SK-N-SH (cell line): ENCODE results near the gene MCCD1. TPM values are rescaled to one million over a fixed set of nuclear protein-coding genes. Genes with fewer than 3 reads are reported as not detected.
"Not testable (repeated sequence)": the region's sequence is repeated elsewhere in the genome, so short reads cannot be mapped to it uniquely, and the experiment has no call there.

Experiments
- CTCF ChIA-PET: fragments of 300-600, 350-600 bp; formaldehyde crosslinking; extraction: SDS; loops from one replicate; lab custom pipeline; 2021; lab: Yijun Ruan, JAX
- POLR2A ChIA-PET: fragments of 350-600 bp; sonication (Branson Sonifier 250); formaldehyde crosslinking; extraction: SDS; loops from one replicate; lab custom pipeline; 2020; ENCODE audit warnings: antibody characterized with exemption, inconsistent platforms; lab: Yijun Ruan, JAX
- DNase-seq: peaks from one replicate; pipeline ENCODE4 v3.0.0; 2012
- H2AFZ ChIP-seq: fragments of 200-600 bp; sonication (generic); 2 replicates; pipeline ENCODE4 v1.8.1; 2016; ENCODE audit warnings: antibody characterized with exemption, mild to moderate bottlenecking, low read depth
- H3F3A ChIP-seq: fragments of 200-600 bp; sonication (generic); replicated peaks from 2 replicates; pipeline ENCODE3; 2016; ENCODE audit warnings: antibody characterized with exemption, mild to moderate bottlenecking; ENCODE audit not compliant: insufficient read depth
- H3K27ac ChIP-seq, 2 experiments: fragments of 200-500 bp in 1 of 2; fragments of 200-600 bp in 1 of 2; sonication (Bioruptor generic) in 1 of 2; sonication (generic), shearing (Covaris generic) in 1 of 2; 2 replicates each; pipeline versions ENCODE4 v1.5.1 to v1.6.1; 2014 to 2016; ENCODE audit warnings: low read depth in 2 of 2, inconsistent platforms in 1 of 2, low read length in 1 of 2, mild to moderate bottlenecking in 1 of 2, mixed read lengths in 1 of 2
- H3K27me3 ChIP-seq: fragments of 200-600 bp; sonication (generic), shearing (Covaris generic); 2 replicates; pipeline ENCODE4 v1.6.1; 2016; ENCODE audit warnings: mixed run types; ENCODE audit not compliant: insufficient read depth
- H3K36me3 ChIP-seq, 2 experiments: fragments of 200-500 bp in 1 of 2; fragments of 200-600 bp in 1 of 2; sonication (Bioruptor generic) in 1 of 2; sonication (generic) in 1 of 2; replicated peaks in 1 of 2; 2 replicates each; pipeline versions ENCODE3 to v1.5.1; 2014 to 2016; ENCODE audit warnings: low read length in 1 of 2, mild to moderate bottlenecking in 1 of 2; ENCODE audit not compliant: insufficient read depth in 2 of 2, control insufficient read depth in 1 of 2
- H3K4me1 ChIP-seq, 2 experiments: fragments of 200-500 bp in 1 of 2; fragments of 200-600 bp in 1 of 2; sonication (Bioruptor generic) in 1 of 2; sonication (generic), shearing (Covaris generic) in 1 of 2; 2 replicates each; pipeline versions ENCODE4 v1.5.1 to v1.6.1; 2014 to 2016; ENCODE audit warnings: low read depth in 1 of 2, low read length in 1 of 2, mixed run types in 1 of 2; ENCODE audit not compliant: insufficient read depth in 2 of 2, control insufficient read depth in 1 of 2
- H3K4me2 ChIP-seq: fragments of 200-600 bp; sonication (generic), shearing (Covaris generic); 2 replicates; pipeline ENCODE4 v1.6.1; 2017; ENCODE audit warnings: mixed run types
- H3K4me3 ChIP-seq, 2 experiments: fragments of 200-500 bp in 1 of 2; fragments of 200-600 bp in 1 of 2; sonication (Bioruptor generic) in 1 of 2; sonication (generic), shearing (Covaris generic) in 1 of 2; 2 replicates each; pipeline versions ENCODE4 v1.5.1 to v1.8.1; 2014 to 2016; ENCODE audit warnings: low read depth in 2 of 2, inconsistent platforms in 1 of 2, low read length in 1 of 2, mild to moderate bottlenecking in 1 of 2, mixed read lengths in 1 of 2, moderate library complexity in 1 of 2
- H3K79me2 ChIP-seq: fragments of 200-600 bp; sonication (generic); 2 replicates; pipeline ENCODE4 v1.8.1; 2017; ENCODE audit warnings: mild to moderate bottlenecking; ENCODE audit not compliant: insufficient read depth
- H3K9ac ChIP-seq: fragments of 200-600 bp; sonication (generic); 2 replicates; pipeline ENCODE4 v1.6.1; 2017; ENCODE audit warnings: mixed run types
- H3K9me2 ChIP-seq: fragments of 200-600 bp; sonication (generic); 2 replicates; pipeline ENCODE4 v1.6.1; 2017; ENCODE audit warnings: mixed run types
- H3K9me3 ChIP-seq: fragments of 200-600 bp; sonication (generic); 2 replicates; pipeline ENCODE4 v1.6.1; 2017; ENCODE audit warnings: mixed run types, mild to moderate bottlenecking, moderate library complexity
- H4K20me1 ChIP-seq: fragments of 200-600 bp; sonication (generic); 2 replicates; pipeline ENCODE4 v1.6.1; 2017; ENCODE audit warnings: mild to moderate bottlenecking, mixed run types; ENCODE audit not compliant: insufficient read depth
- ELF1 ChIP-seq: IDR thresholded peaks from 2 replicates; pipeline ENCODE4 v1.4.0; 2012
- FOXJ3 ChIP-seq: sonication (generic); formaldehyde crosslinking; IDR thresholded peaks from 2 replicates; pipeline ENCODE4 v1.5.1; 2020; ENCODE audit warnings: mild to moderate bottlenecking, missing genetic modification reagents
- JUND ChIP-seq: IDR thresholded peaks from 2 replicates; pipeline ENCODE4 v1.4.0; 2012
- MEF2A ChIP-seq: IDR thresholded peaks from 2 replicates; pipeline ENCODE4 v1.4.0; 2012; ENCODE audit warnings: low read depth, borderline replicate concordance
- MXI1 ChIP-seq: IDR thresholded peaks from 2 replicates; pipeline ENCODE4 v1.6.1; 2012; ENCODE audit warnings: mild to moderate bottlenecking, low read depth, low read length, improper control_type of control experiment
- NFIC ChIP-seq: IDR thresholded peaks from 2 replicates; pipeline ENCODE4 v1.4.0; 2012; ENCODE audit warnings: borderline replicate concordance
- RCOR1 ChIP-seq: fragments of 150-350 bp; IDR thresholded peaks from 2 replicates; pipeline ENCODE4 v1.6.1; 2017; ENCODE audit warnings: antibody characterized with exemption, low read length
- RFX5 ChIP-seq: IDR thresholded peaks from 2 replicates; pipeline ENCODE4 v1.6.1; 2012; ENCODE audit warnings: mild to moderate bottlenecking, improper control_type of control experiment, low read length
- SIN3A ChIP-seq: IDR thresholded peaks from 2 replicates; pipeline ENCODE4 v1.6.1; 2012; ENCODE audit warnings: low read depth, mild to moderate bottlenecking, low read length, moderate library complexity, borderline replicate concordance
- whole genome bisulfite sequencing: methylation state at CpG from one replicate; pipeline ENCODE4 v1.1.6; 2017; ENCODE audit warnings: low lambda C conversion rate; 5-methylcytosine and 5-hydroxymethylcytosine counted together
- polyA plus RNA-seq, 3 experiments: library from polyadenylated mRNA; depleted of rRNA; stranded (reverse); fragments of >200 nt; gene quantifications; 2 replicates each; pipeline ENCODE4 v1.2.3, GENCODE V29; 2012
- TF ChIP-seq, protein P1 (sequence below): fragments of 150-350 bp; IDR thresholded peaks from 2 replicates; pipeline ENCODE4 v1.6.1; 2016; ENCODE audit warnings: mild to moderate bottlenecking, low read depth, low read length
- TF ChIP-seq, protein P2 (sequence below): IDR thresholded peaks from 2 replicates; pipeline ENCODE4 v1.4.0; 2012; ENCODE audit warnings: low read depth
- TF ChIP-seq, protein P3 (sequence below): IDR thresholded peaks from 2 replicates; pipeline ENCODE4; 2012
- TF ChIP-seq, protein P4 (sequence below): IDR thresholded peaks from 2 replicates; pipeline ENCODE4 v1.6.1; 2012; ENCODE audit warnings: mild to moderate bottlenecking, low read depth, low read length, moderate library complexity

Gene MCCD1
- polyA plus RNA-seq, 1 of the 3 experiments (the other 2 are of a cell fraction): not detected

DNA sequence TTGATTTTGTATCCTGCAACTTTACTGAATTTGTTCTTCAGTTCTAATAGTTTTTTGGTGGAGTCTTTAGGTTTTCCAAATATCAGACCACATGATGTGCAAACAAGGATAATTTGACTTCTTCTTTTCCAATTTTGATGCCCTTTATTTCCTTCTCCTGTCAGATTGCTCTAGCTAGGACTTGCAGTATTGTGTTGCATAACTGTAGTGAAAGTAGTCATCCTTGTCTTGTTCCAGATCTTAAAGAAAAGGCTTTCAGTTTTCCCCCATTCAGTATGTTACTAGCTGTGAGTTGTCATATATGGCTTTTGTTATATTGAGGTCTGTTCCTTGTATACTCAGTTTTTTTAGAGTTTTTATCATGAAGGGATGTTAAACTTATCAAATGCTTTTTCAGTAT is 26.2 kb upstream of the MCCD1 start (continued):
- TF ChIP-seq, protein P1, sequence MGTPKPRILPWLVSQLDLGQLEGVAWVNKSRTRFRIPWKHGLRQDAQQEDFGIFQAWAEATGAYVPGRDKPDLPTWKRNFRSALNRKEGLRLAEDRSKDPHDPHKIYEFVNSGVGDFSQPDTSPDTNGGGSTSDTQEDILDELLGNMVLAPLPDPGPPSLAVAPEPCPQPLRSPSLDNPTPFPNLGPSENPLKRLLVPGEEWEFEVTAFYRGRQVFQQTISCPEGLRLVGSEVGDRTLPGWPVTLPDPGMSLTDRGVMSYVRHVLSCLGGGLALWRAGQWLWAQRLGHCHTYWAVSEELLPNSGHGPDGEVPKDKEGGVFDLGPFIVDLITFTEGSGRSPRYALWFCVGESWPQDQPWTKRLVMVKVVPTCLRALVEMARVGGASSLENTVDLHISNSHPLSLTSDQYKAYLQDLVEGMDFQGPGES: no peak
- TF ChIP-seq, protein P2, sequence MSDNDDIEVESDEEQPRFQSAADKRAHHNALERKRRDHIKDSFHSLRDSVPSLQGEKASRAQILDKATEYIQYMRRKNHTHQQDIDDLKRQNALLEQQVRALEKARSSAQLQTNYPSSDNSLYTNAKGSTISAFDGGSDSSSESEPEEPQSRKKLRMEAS: no peak
- TF ChIP-seq, protein P3, sequence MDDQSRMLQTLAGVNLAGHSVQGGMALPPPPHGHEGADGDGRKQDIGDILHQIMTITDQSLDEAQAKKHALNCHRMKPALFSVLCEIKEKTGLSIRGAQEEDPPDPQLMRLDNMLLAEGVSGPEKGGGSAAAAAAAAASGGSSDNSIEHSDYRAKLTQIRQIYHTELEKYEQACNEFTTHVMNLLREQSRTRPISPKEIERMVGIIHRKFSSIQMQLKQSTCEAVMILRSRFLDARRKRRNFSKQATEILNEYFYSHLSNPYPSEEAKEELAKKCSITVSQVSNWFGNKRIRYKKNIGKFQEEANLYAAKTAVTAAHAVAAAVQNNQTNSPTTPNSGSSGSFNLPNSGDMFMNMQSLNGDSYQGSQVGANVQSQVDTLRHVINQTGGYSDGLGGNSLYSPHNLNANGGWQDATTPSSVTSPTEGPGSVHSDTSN: no peak
- no peak for TF ChIP-seq RFX5
- no peak for TF ChIP-seq SIN3A
- TF ChIP-seq MEF2A: no peak

DNA sequence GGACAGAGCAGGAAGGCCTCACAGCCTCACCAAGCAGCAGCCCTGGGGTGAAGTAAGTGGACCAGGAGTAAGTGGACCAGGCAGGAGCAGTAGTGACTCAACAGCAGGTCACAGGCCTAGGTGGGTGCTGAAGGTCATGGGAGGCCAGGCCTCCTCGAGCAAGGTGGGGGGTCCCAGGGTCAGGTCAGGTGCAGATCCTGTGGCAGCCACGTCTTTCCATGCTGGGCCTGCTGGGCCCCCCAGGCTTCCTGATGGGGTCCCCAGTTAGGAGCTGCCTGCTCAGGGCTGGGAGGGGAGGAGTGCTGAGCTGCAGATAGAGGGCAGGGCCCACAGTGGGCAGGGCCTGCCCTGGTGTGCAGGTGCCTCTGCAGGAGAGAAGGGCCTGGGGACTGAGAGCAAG is 19.7 kb upstream of the MCCD1 start:
- H3K4me1 ChIP-seq, H3K9ac ChIP-seq, H3K9me3 ChIP-seq, H3K9me2 ChIP-seq, H3K4me3 ChIP-seq, H3K79me2 ChIP-seq, CTCF ChIA-PET, POLR2A ChIA-PET, H3K4me2 ChIP-seq, H3K27ac ChIP-seq, H3K36me3 ChIP-seq, H3F3A ChIP-seq, H3K27me3 ChIP-seq, H2AFZ ChIP-seq, DNase-seq, H4K20me1 ChIP-seq: not testable (repeated sequence)
- WGBS: 33% methylated on average over 1 of the region's 2 CpGs

DNA sequence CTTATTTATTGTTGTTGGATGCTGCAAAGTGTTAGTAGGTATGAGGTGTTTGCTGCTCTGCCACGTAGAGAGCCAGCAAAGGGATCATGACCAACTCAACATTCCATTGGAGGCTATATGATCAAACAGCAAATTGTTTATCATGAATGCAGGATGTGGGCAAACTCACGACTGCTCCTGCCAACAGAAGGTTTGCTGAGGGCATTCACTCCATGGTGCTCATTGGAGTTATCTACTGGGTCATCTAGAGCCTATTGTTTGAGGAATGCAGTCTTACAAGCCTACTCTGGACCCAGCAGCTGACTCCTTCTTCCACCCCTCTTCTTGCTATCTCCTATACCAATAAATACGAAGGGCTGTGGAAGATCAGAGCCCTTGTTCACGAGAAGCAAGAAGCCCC is 18.8 kb upstream of the MCCD1 start:
- DNase-seq: no peak
- Histone ChIP-seq H3K79me2 (no peaks in the 10 kb centered on the region), H3K4me1 (peaks cover 0 to 3% of the 10 kb centered on the region in 2 experiments; a peak in 1 of 4 replicates), H3K36me3 (no peaks in the 10 kb centered on the region), H3K27me3 (peaks cover under 1% of the 10 kb centered on the region; the same call in 1 of the 2 replicates), H3K27ac (no peak overlapping the region), H3K9ac (no peak overlapping the region), H3K4me2 (no peak overlapping the region), H3K9me3 (no peaks in the 10 kb centered on the region), H4K20me1 (no peaks in the 10 kb centered on the region), H3F3A (peaks cover 5% of the 10 kb centered on the region), H3K9me2 (no peaks in the 10 kb centered on the region), H3K4me3 (no peak overlapping the region), H2AFZ (no peak overlapping the region)
- no peak for TF ChIP-seq SIN3A
- no peak for TF ChIP-seq RFX5
- no peak for TF ChIP-seq MEF2A
- no peak for TF ChIP-seq NFIC
- TF ChIP-seq, protein P3: no peak
- TF ChIP-seq MXI1: no peak
- TF ChIP-seq FOXJ3: no peak
- no peak for TF ChIP-seq RCOR1
- no peak for TF ChIP-seq ELF1
- TF ChIP-seq, protein P4, sequence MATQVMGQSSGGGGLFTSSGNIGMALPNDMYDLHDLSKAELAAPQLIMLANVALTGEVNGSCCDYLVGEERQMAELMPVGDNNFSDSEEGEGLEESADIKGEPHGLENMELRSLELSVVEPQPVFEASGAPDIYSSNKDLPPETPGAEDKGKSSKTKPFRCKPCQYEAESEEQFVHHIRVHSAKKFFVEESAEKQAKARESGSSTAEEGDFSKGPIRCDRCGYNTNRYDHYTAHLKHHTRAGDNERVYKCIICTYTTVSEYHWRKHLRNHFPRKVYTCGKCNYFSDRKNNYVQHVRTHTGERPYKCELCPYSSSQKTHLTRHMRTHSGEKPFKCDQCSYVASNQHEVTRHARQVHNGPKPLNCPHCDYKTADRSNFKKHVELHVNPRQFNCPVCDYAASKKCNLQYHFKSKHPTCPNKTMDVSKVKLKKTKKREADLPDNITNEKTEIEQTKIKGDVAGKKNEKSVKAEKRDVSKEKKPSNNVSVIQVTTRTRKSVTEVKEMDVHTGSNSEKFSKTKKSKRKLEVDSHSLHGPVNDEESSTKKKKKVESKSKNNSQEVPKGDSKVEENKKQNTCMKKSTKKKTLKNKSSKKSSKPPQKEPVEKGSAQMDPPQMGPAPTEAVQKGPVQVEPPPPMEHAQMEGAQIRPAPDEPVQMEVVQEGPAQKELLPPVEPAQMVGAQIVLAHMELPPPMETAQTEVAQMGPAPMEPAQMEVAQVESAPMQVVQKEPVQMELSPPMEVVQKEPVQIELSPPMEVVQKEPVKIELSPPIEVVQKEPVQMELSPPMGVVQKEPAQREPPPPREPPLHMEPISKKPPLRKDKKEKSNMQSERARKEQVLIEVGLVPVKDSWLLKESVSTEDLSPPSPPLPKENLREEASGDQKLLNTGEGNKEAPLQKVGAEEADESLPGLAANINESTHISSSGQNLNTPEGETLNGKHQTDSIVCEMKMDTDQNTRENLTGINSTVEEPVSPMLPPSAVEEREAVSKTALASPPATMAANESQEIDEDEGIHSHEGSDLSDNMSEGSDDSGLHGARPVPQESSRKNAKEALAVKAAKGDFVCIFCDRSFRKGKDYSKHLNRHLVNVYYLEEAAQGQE: no peak
- TF ChIP-seq JUND: no peak
- WGBS: 38% methylated on average over 4 of the region's 4 CpGs
- POLR2A ChIA-PET: no interaction called here
- CTCF ChIA-PET: no interaction called here
